H54 (cell line): ENCODE data around the gene ZNF800.
"Not testable (repeated sequence)": the region's sequence is repeated elsewhere in the genome, so short reads cannot be mapped to it uniquely, and the experiment has no call there.

ENCODE experiments used
- DNase-seq: peaks from one replicate; pipeline ENCODE4 v3.0.0; 2011; ENCODE audit warnings: low spot score, mixed read lengths; ENCODE audit not compliant: insufficient read length
- FAIRE-seq: peaks from 3 replicates; lab custom pipeline; 2011; peaks lifted over from hg19 to GRCh38; lab: Jason Lieb, UNC
- POLR2A ChIP-seq: IDR thresholded peaks from 2 replicates; pipeline ENCODE4 v1.6.1; 2011; ENCODE audit warnings: low read depth, mild to moderate bottlenecking, low read length

Gene ZNF800

GRCh38 chr7:127392566-127393367 is at the start of gene ZNF800:
Gene ZNF800, minus strand, starts transcription at chr7:127392708. Its CDS starts 1,151 bp downstream, at chr7:127391557.
- FAIRE-seq = peak; percentile 52
- peak; percentile 95 for TF ChIP-seq POLR2A
- peak; percentile 89 for DNase-seq

GRCh38 chr7:127440206-127440605 is 47.7 kb upstream of the ZNF800 start:
- TF ChIP-seq POLR2A = no peak
- FAIRE-seq (no peak), DNase-seq (no peak)

GRCh38 chr7:127438836-127439235 is 46.3 kb upstream of the ZNF800 start:
- DNase-seq (no peak), FAIRE-seq (no peak)
- TF ChIP-seq POLR2A = no peak

GRCh38 chr7:127437837-127438236 is 45.3 kb upstream of the ZNF800 start:
- peak; percentile 85 for FAIRE-seq
- no peak for TF ChIP-seq POLR2A
- peak; percentile 41 for DNase-seq

GRCh38 chr7:127437241-127437640 is 44.7 kb upstream of the ZNF800 start:
- FAIRE-seq = no peak

GRCh38 chr7:127429281-127429680 is 36.8 kb upstream of the ZNF800 start:
- not testable (repeated sequence) for FAIRE-seq, DNase-seq

More at GRCh38 chr7:127437241-127437640, 44.7 kb upstream of the ZNF800 start:
- TF ChIP-seq POLR2A = no peak
- DNase-seq = no peak

GRCh38 chr7:127419196-127419595 is 26.7 kb upstream of the ZNF800 start:
- DNase-seq = no peak
- FAIRE-seq = no peak
- no peak for TF ChIP-seq POLR2A

GRCh38 chr7:127418459-127418858 is 26.0 kb upstream of the ZNF800 start:
- FAIRE-seq (no peak), DNase-seq (no peak)
- TF ChIP-seq POLR2A = no peak

- TF ChIP-seq POLR2A = no peak
- no peak for DNase-seq
- no peak for FAIRE-seq
These were observed 24.8 kb upstream of the ZNF800 start for GRCh38 chr7:127417346-127417745.

GRCh38 chr7:127415060-127415742 is 22.7 kb upstream of the ZNF800 start:
- FAIRE-seq (no peak), DNase-seq (no peak)
- TF ChIP-seq POLR2A = no peak

GRCh38 chr7:127413962-127414361 is 21.5 kb upstream of the ZNF800 start:
- FAIRE-seq (no peak), DNase-seq (no peak)
- no peak for TF ChIP-seq POLR2A

- DNase-seq = no peak
- no peak for FAIRE-seq
- no peak for TF ChIP-seq POLR2A
These were observed 20.8 kb upstream of the ZNF800 start for GRCh38 chr7:127413326-127413725.

GRCh38 chr7:127411176-127411575 is 18.7 kb upstream of the ZNF800 start:
- TF ChIP-seq POLR2A = no peak
- DNase-seq = no peak
- FAIRE-seq = no peak

GRCh38 chr7:127409629-127410028 is 17.1 kb upstream of the ZNF800 start:
- DNase-seq = no peak
- no peak for TF ChIP-seq POLR2A
- FAIRE-seq = no peak

GRCh38 chr7:127404286-127405072 is 12.0 kb upstream of the ZNF800 start:
- no peak for TF ChIP-seq POLR2A
- no peak for FAIRE-seq
- DNase-seq = no peak
